Thymus (tissue), 14 donors: ENCODE data around the gene TXNL1. TPM values are rescaled to one million over a fixed set of nuclear protein-coding genes. Genes with fewer than 3 reads are reported as not detected.

Experiments used
- DNase-seq, 9 donors: peaks; one replicate each; pipeline ENCODE4 v3.0.0-alpha.2; 2013; ENCODE audit warnings: low spot score in 9 of 9, low read depth in 6 of 9, missing footprints in 1 of 9
- H3K27ac ChIP-seq, 2 donors: one replicate each; pipeline ENCODE4 v1.5.1; 2013; ENCODE audit warnings: control low read depth in 1 of 2, low read depth in 1 of 2, low read length in 1 of 2, mild to moderate bottlenecking in 1 of 2, moderate library complexity in 1 of 2
- H3K27me3 ChIP-seq, 2 donors: one replicate each; pipeline ENCODE4 v1.5.1; 2013; ENCODE audit warnings: low read length in 1 of 2; ENCODE audit not compliant: control insufficient read depth in 2 of 2, insufficient read depth in 1 of 2
- H3K36me3 ChIP-seq, 2 donors: one replicate each; pipeline ENCODE4 v1.5.1; 2013; ENCODE audit warnings: low read length in 1 of 2, mild to moderate bottlenecking in 1 of 2, moderate library complexity in 1 of 2; ENCODE audit not compliant: control insufficient read depth in 2 of 2, insufficient read depth in 2 of 2
- H3K4me1 ChIP-seq, 2 donors: one replicate each; pipeline ENCODE4 v1.5.1; 2013; ENCODE audit warnings: low read length in 2 of 2; ENCODE audit not compliant: control insufficient read depth in 2 of 2, insufficient read depth in 2 of 2
- H3K4me3 ChIP-seq, 2 donors: one replicate each; pipeline ENCODE4 v1.5.1; 2013; ENCODE audit warnings: low read length in 2 of 2, control low read depth in 1 of 2, mild to moderate bottlenecking in 1 of 2
- H3K9me3 ChIP-seq, 2 donors: one replicate each; pipeline ENCODE4 v1.5.1; 2013; ENCODE audit warnings: low read length in 1 of 2, mild to moderate bottlenecking in 1 of 2; ENCODE audit not compliant: control insufficient read depth in 2 of 2, insufficient read depth in 1 of 2
- WGBS: extraction: QIAGEN DNeasy Blood & Tissue Kit; methylation state at CpG from one replicate; pipeline ENCODE4 v1.1.7; 2013; 5-methylcytosine and 5-hydroxymethylcytosine counted together
- long read RNA-seq, 10 donors: transcript quantifications; one replicate each; lab custom pipeline, GENCODE V29; 2026
- polyA plus RNA-seq: library from polyadenylated mRNA; stranded (reverse); fragments of 200-250 nt; gene quantifications from one replicate; pipeline ENCODE4 v1.2.3, GENCODE V29; 2013
- total RNA-seq: library from RNA; stranded (reverse); fragments of 120-200 nt; gene quantifications from one replicate; pipeline ENCODE4 v1.2.4, GENCODE V29; 2013
- donor health status: healthy.

The TXNL1 gene
- total RNA-seq (39.3 TPM), polyA plus RNA-seq (77.7 TPM)
- long read RNA-seq, donor 1, full-length matches to known transcripts: 3 of 3 reads
- long read RNA-seq, donor 1, partial matches to known transcripts: 0 of 3 reads
- long read RNA-seq, donor 1, other reads (novel, unspliced or antisense): 0 of 3 reads
- long read RNA-seq, donor 2, full-length matches to known transcripts: 34 of 39 reads
- long read RNA-seq, donor 2, partial matches to known transcripts: 0 of 39 reads
- long read RNA-seq, donor 2, other reads (novel, unspliced or antisense): 5 of 39 reads
- long read RNA-seq, donor 3, full-length matches to known transcripts: 43 of 72 reads
- long read RNA-seq, donor 3, partial matches to known transcripts: 29 of 72 reads
- long read RNA-seq, donor 3, other reads (novel, unspliced or antisense): 0 of 72 reads
- long read RNA-seq, donor 4, full-length matches to known transcripts: 18 of 18 reads
- long read RNA-seq, donor 4, partial matches to known transcripts: 0 of 18 reads
- long read RNA-seq, donor 4, other reads (novel, unspliced or antisense): 0 of 18 reads
- long read RNA-seq, donor 5, full-length matches to known transcripts: 53 of 93 reads
- long read RNA-seq, donor 5, partial matches to known transcripts: 40 of 93 reads
- long read RNA-seq, donor 5, other reads (novel, unspliced or antisense): 0 of 93 reads
- long read RNA-seq, donor 6, full-length matches to known transcripts: 35 of 35 reads
- long read RNA-seq, donor 6, partial matches to known transcripts: 0 of 35 reads
- long read RNA-seq, donor 6, other reads (novel, unspliced or antisense): 0 of 35 reads
- long read RNA-seq, donor 7, full-length matches to known transcripts: 37 of 50 reads
- long read RNA-seq, donor 7, partial matches to known transcripts: 13 of 50 reads
- long read RNA-seq, donor 7, other reads (novel, unspliced or antisense): 0 of 50 reads
- long read RNA-seq, donor 8, full-length matches to known transcripts: 16 of 16 reads
- long read RNA-seq, donor 8, partial matches to known transcripts: 0 of 16 reads
- long read RNA-seq, donor 8, other reads (novel, unspliced or antisense): 0 of 16 reads
- long read RNA-seq, donor 9, full-length matches to known transcripts: 13 of 13 reads
- long read RNA-seq, donor 9, partial matches to known transcripts: 0 of 13 reads
- long read RNA-seq, donor 9, other reads (novel, unspliced or antisense): 0 of 13 reads
- long read RNA-seq, donor 10, full-length matches to known transcripts: 21 of 29 reads
- long read RNA-seq, donor 10, partial matches to known transcripts: 8 of 29 reads
- long read RNA-seq, donor 10, other reads (novel, unspliced or antisense): 0 of 29 reads

DNA sequence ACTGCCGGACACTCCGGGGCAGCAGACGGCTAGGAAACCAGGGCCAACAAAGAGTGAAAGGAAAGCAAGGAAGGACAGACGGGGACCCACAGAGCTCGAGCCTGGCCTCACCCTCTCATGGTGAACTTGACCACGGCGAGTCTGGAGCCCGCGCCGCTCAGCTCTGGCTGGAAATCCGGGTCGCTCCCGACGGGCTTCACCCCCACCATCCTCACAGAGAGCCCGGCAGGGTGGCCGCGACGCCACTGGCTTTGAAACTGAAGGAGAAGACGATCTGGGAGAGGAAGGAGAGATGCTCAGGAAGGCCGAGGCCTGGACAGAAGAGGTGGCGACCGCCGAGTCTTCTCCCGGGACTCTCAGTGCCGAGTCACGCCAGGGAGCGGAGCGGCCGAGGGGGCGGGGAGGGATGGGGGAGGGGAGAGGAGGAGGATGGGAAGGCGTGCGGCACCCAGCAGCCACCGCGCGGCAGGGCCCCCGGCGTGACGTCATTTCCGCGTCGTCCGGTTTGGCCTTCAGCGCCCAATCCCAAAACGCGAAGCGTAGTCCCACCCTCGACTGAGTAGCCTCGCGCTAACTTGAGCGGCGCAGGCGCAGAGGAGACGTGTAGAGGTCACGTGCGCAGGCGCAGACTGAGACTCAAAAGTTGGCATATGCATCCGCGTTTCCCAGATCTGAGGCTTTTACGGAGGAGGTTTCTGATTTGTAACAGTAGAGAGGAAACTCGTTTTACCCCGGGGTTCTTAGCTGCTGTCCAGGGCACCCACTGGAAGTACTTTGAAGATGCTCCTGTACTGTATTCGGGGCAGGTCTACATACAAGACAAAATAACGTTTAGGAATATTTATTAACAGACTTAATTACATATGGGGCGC is at the start of gene TXNL1:
TXNL1 (minus strand) TSS at position 361 of the 872 bp plus-strand sequence; CDS start at position 209, 152 bp downstream.
- no peaks in the 10 kb centered on the region for H3K27me3 ChIP-seq
- 1% methylated on average over 64 of the region's 64 CpGs for WGBS
- peak; percentile 94 to 99 (median 97) for DNase-seq

DNA sequence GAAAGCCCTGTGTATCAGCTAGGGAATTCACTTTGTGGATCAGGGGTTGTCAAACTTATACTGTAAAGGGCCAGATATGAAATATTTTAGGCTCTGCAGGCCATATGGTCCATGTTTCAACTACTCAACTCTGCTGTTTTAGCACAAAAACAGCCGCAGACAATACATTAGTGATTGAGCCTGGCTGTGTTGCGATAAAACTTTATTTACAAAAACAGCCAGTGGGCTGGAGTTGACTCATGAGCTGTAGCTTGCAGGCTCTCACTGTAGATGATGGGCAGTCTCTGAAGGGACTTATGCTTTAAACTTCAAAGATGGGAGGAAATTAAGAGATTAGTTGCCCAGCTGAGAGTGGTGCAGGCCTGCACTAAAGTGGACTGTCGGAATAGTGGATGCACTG is 45.9 kb upstream of the TXNL1 start:
- Histone ChIP-seq H3K9me3 (no peaks in the 10 kb centered on the region), H3K4me1 (no peaks in the 10 kb centered on the region), H3K4me3 (no peak overlapping the region), H3K27me3 (no peaks in the 10 kb centered on the region), H3K27ac (no peak overlapping the region), H3K36me3 (peaks cover 6 to 11% of the 10 kb centered on the region in 2 donors)
- no peak for DNase-seq
- WGBS: over 99% methylated on average over 3 of the region's 3 CpGs

More for the DNA sequence above, at the start of gene TXNL1:
- Histone ChIP-seq H3K36me3 (peaks cover 4 to 5% of the 10 kb centered on the region in 2 donors), H3K4me3 (peak within 1 kb of the TSS; percentile 76 to 77), H3K9me3 (no peaks in the 10 kb centered on the region), H3K4me1 (peaks cover 3 to 8% of the 10 kb centered on the region in 2 donors), H3K27ac (peak within 1 kb of the TSS; percentile 85 to 91)

DNA sequence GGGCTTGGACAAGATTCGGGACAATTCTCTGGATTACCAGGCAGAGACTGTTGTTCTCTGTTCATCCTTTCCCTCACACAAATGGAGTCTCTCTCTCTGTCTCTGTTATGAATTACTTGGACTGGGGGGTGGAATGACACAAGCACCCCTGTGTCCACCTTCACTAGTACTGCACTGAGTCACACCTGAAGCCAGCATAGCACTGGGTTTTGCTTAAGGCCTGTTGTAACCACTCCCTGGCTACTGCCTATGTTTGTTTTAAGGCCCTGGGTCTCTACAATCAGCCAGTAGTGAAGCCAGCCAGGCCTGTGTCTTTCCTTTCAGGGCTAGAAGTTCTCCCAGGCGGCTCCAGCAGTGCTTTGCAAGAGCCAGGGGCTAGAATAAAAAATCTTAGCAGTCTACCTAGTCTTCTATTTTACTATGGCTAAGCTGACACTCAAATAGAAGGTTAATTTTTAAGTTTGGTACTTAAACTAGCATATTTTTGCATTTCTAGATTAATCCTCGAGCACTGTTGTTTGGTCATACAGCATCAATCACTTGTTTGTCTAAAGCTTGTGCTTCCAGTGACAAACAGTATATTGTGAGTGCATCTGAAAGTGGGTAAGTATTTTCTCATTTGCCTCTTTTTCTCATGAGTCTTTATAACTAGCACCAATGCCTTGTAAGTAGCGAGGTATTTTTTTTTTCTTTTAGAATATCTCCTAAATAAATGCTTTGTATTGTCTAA is 40.6 kb upstream of the TXNL1 start:
- Histone ChIP-seq H3K4me3 (no peak overlapping the region), H3K36me3 (peaks cover 0 to 6% of the 10 kb centered on the region in 2 donors), H3K27me3 (no peaks in the 10 kb centered on the region), H3K9me3 (no peaks in the 10 kb centered on the region), H3K4me1 (no peaks in the 10 kb centered on the region), H3K27ac (no peak overlapping the region)
- WGBS: 97% methylated on average over 4 of the region's 4 CpGs
- no peak for DNase-seq

DNA sequence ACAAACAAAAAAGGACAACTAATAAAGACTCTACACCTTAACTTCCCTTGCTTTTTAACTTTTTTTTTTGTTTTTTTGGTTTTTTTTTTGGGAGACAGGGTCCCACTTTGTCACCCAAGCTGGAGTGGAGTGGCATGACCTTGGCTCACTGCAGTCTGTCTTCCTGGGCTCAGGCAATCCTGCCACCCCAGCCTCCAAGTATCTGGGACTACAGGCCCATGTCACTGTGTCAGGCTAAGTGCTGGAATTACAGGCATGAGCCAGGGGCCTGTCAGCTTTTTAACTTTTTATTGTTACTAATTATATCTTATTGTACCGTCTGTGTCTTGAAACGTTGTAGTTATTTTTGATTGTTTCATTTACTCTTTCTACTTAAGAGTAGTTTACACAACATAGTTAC is 38.2 kb upstream of the TXNL1 start:
- H3K4me1 ChIP-seq: no peaks in the 10 kb centered on the region
- 97% methylated on average over 2 of the region's 2 CpGs for WGBS
- no peaks in the 10 kb centered on the region for H3K27me3 ChIP-seq
- no peak for DNase-seq
- H3K4me3 ChIP-seq: no peak overlapping the region
- H3K27ac ChIP-seq: no peak overlapping the region
- peaks cover 4 to 9% of the 10 kb centered on the region in 2 donors for H3K36me3 ChIP-seq
- no peaks in the 10 kb centered on the region for H3K9me3 ChIP-seq

DNA sequence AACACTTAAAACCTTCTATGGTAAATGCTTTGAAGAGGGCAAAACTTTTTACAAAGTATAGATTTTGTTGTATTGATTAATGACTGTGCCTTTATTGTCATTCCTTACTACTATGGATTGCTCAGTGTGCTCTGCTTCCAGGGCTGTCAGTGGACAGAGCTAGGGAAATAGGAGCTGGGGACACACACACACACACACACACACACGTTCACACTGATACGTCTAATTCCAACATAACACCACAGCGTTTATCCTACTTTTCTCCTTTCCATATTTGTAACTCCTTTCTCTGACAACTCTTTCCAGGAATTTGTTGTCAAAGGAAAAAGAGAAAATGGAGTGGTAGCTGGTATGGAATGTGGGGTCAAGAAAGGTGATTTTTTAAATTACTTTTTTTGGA is 34.6 kb upstream of the TXNL1 start:
- 95% methylated on average over 3 of the region's 3 CpGs for WGBS
- DNase-seq: no peak
- H3K27ac ChIP-seq: no peak overlapping the region
- H3K4me3 ChIP-seq: no peak overlapping the region
- no peaks in the 10 kb centered on the region for H3K27me3 ChIP-seq
- H3K9me3 ChIP-seq: no peaks in the 10 kb centered on the region
- H3K4me1 ChIP-seq: no peaks in the 10 kb centered on the region
- H3K36me3 ChIP-seq: peaks cover 4 to 6% of the 10 kb centered on the region in 2 donors

DNA sequence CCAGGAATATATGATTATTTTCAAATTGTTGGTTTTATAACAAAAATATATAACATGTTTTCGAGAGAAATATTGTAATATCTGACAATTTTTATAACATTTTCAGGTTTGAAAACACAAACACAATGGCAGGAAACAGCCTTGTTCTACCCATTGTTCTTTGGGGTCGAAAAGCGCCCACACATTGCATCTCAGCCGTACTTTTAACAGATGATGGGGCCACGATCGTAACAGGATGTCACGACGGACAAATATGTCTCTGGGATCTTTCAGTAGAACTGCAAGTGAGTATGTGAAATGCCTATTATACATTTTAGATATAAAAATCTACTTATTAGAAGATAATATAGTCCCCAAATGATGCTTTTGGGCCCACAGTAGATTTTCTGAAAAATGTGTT is 34.0 kb upstream of the TXNL1 start:
- Histone ChIP-seq H3K4me3 (no peak overlapping the region), H3K27ac (no peak overlapping the region), H3K9me3 (no peaks in the 10 kb centered on the region), H3K27me3 (no peaks in the 10 kb centered on the region), H3K4me1 (no peaks in the 10 kb centered on the region), H3K36me3 (peaks cover 4 to 6% of the 10 kb centered on the region in 2 donors)
- WGBS: 85% methylated on average over 8 of the region's 8 CpGs
- DNase-seq: no peak

DNA sequence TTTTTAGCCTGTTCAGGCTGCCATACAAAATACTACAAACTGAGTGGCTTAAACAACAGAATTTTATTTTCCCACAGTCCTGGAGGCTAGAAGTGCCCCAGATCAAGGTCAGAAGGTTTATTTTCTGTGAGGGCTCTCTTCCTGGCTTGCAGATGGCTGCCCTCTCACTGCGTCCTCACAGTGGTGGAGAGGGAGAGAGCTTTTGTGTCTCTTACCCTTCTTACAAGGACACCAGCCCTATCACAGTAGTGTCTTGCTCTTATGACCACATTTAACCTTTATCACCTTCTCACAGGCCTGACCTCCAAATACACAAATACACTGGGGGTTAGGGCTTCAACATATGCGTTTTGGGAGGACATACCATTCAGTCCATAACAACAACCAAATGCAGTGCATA is 24.5 kb upstream of the TXNL1 start:
- Histone ChIP-seq H3K4me1 (no peaks in the 10 kb centered on the region), H3K27ac (no peak overlapping the region), H3K9me3 (no peaks in the 10 kb centered on the region), H3K36me3 (no peaks in the 10 kb centered on the region), H3K27me3 (no peaks in the 10 kb centered on the region), H3K4me3 (no peak overlapping the region)
- no peak for DNase-seq
- 95% methylated on average over 2 of the region's 2 CpGs for WGBS
